ES-I3 (cell line): ENCODE measurements around the gene RNF222.
A peak's percentile ranks its signal among the peaks of the same experiment; 100 is the strongest.
"Not testable (repeated sequence)": the region's sequence is repeated elsewhere in the genome, so short reads cannot be mapped to it uniquely, and the experiment has no call there.

Source experiments
- H3K36me3 ChIP-seq: 2 replicates; pipeline ENCODE4 v1.6.1; 2013; ENCODE audit warnings: mild to moderate bottlenecking, low read length, control low read depth, moderate library complexity; ENCODE audit not compliant: insufficient read depth
- H3K4me1 ChIP-seq: 2 replicates; pipeline ENCODE4 v1.6.1; 2013; ENCODE audit warnings: mild to moderate bottlenecking, control low read depth, low read length; ENCODE audit not compliant: insufficient read depth
- H3K9ac ChIP-seq: 2 replicates; pipeline ENCODE4 v1.6.1; 2013; ENCODE audit warnings: low read depth, mild to moderate bottlenecking, low read length, moderate library complexity
- H3K9me3 ChIP-seq: 2 replicates; pipeline ENCODE4 v1.6.1; 2013; ENCODE audit warnings: mild to moderate bottlenecking, low read length, moderate library complexity; ENCODE audit not compliant: control insufficient read depth, insufficient read depth

RNF222 gene

GRCh38 chr17:8401107-8401506, 3.5 kb upstream of the RNF222 start:
- Histone ChIP-seq H3K9ac (no peak overlapping the region), H3K36me3 (no peaks in the 10 kb centered on the region), H3K4me1 (no peaks in the 10 kb centered on the region), H3K9me3 (no peaks in the 10 kb centered on the region)

- H3K4me1 ChIP-seq, result no peaks in the 10 kb centered on the region
- no peaks in the 10 kb centered on the region for H3K36me3 ChIP-seq
- H3K9ac ChIP-seq, result no peak overlapping the region
- no peaks in the 10 kb centered on the region for H3K9me3 ChIP-seq
These were observed 1.4 kb upstream of the RNF222 start for GRCh38 chr17:8398980-8399379.

- not testable (repeated sequence) for H3K36me3 ChIP-seq, H3K9ac ChIP-seq, H3K9me3 ChIP-seq
- peaks cover 10% of the 10 kb centered on the region; the same call in 1 of the 2 replicates for H3K4me1 ChIP-seq
These were observed 3.1 kb downstream of the RNF222 start for GRCh38 chr17:8394497-8394896.

- H3K9ac ChIP-seq, result no peak overlapping the region
- peaks cover 10% of the 10 kb centered on the region; the same call in 1 of the 2 replicates for H3K4me1 ChIP-seq
- no peaks in the 10 kb centered on the region for H3K9me3 ChIP-seq
- no peaks in the 10 kb centered on the region for H3K36me3 ChIP-seq
These were observed 4.0 kb downstream of the RNF222 start for GRCh38 chr17:8393470-8394231.

- no peaks in the 10 kb centered on the region for H3K36me3 ChIP-seq
- no peak overlapping the region for H3K9ac ChIP-seq
- H3K9me3 ChIP-seq, result no peaks in the 10 kb centered on the region
- H3K4me1 ChIP-seq, result peaks cover 10% of the 10 kb centered on the region; the same call in 1 of the 2 replicates
These were observed 4.8 kb downstream of the RNF222 start for GRCh38 chr17:8392674-8393469.

- Histone ChIP-seq H3K9me3 (no peaks in the 10 kb centered on the region), H3K36me3 (no peaks in the 10 kb centered on the region), H3K4me1 (peaks cover 10% of the 10 kb centered on the region; the same call in 1 of the 2 replicates), H3K9ac (no peak overlapping the region)
These were observed 5.4 kb downstream of the RNF222 start for GRCh38 chr17:8392274-8392673.

- H3K4me1 ChIP-seq, result peaks cover 10% of the 10 kb centered on the region; the same call in 1 of the 2 replicates
- no peaks in the 10 kb centered on the region for H3K9me3 ChIP-seq
- no peak overlapping the region for H3K9ac ChIP-seq
- no peaks in the 10 kb centered on the region for H3K36me3 ChIP-seq
These were observed 5.9 kb downstream of the RNF222 start for GRCh38 chr17:8391711-8392110.

GRCh38 chr17:8387914-8388651, 9.5 kb downstream of the RNF222 start:
- no peak overlapping the region for H3K9ac ChIP-seq
- H3K4me1 ChIP-seq, result peaks cover 16% of the 10 kb centered on the region; the same call in 1 of the 2 replicates
- no peaks in the 10 kb centered on the region for H3K36me3 ChIP-seq
- no peaks in the 10 kb centered on the region for H3K9me3 ChIP-seq

GRCh38 chr17:8386841-8387240, 10.8 kb downstream of the RNF222 start:
- Histone ChIP-seq H3K9me3 (no peaks in the 10 kb centered on the region), H3K4me1 (peaks cover 15% of the 10 kb centered on the region; the same call in 1 of the 2 replicates), H3K9ac (no peak overlapping the region), H3K36me3 (peaks cover 4% of the 10 kb centered on the region; the same call in 1 of the 2 replicates)

GRCh38 chr17:8384801-8385378, 12.7 kb downstream of the RNF222 start:
- Histone ChIP-seq H3K36me3 (peaks cover 23% of the 10 kb centered on the region), H3K4me1 (peaks cover 24% of the 10 kb centered on the region), H3K9ac (peak overlapping the region; percentile 98), H3K9me3 (no peaks in the 10 kb centered on the region)

- H3K4me1 ChIP-seq, result peaks cover 24% of the 10 kb centered on the region
These were observed 14.3 kb downstream of the RNF222 start, which contains the start of gene RPL26 for GRCh38 chr17:8383143-8383822. RPL26 (minus strand) TSS chr17:8383193; CDS start chr17:8382310, 883 bp downstream.

GRCh38 chr17:8382880-8383142, 14.8 kb downstream of the RNF222 start:
- Histone ChIP-seq H3K9ac (peak overlapping the region; percentile 98), H3K9me3 (no peaks in the 10 kb centered on the region), H3K4me1 (peaks cover 24% of the 10 kb centered on the region), H3K36me3 (peaks cover 35% of the 10 kb centered on the region)

More at GRCh38 chr17:8383143-8383822, 14.3 kb downstream of the RNF222 start, which contains the start of gene RPL26:
- Histone ChIP-seq H3K9ac (peak within 1 kb of the TSS; percentile 98), H3K9me3 (no peaks in the 10 kb centered on the region), H3K36me3 (peaks cover 35% of the 10 kb centered on the region)

- Histone ChIP-seq H3K9ac (peak overlapping the region; percentile 98), H3K36me3 (peaks cover 40% of the 10 kb centered on the region), H3K9me3 (no peaks in the 10 kb centered on the region; the same call in 1 of the 2 replicates), H3K4me1 (peaks cover 24% of the 10 kb centered on the region)
These were observed 15.4 kb downstream of the RNF222 start for GRCh38 chr17:8382052-8382879.
